Activated T-cell treated with anti-CD3 and anti-CD28 coated beads, Interleukin-2, amount 50 U/mL, for 48 hours (primary cell): Measurements from ENCODE around the gene CCDC178.

Experiments used
- DNase-seq, 2 experiments: peaks; one replicate each; pipeline ENCODE4 v3.0.0-alpha.2; 2020

CCDC178 gene

GRCh38 chr18:33115917-33116316 is 324.6 kb downstream of the CCDC178 start:
- DNase-seq, result no peak

GRCh38 chr18:33115476-33115875 is 325.0 kb downstream of the CCDC178 start:
- DNase-seq, result no peak

- no peak for DNase-seq
These were observed 325.8 kb downstream of the CCDC178 start for GRCh38 chr18:33114749-33115148.

GRCh38 chr18:33113416-33113815 is 327.1 kb downstream of the CCDC178 start:
- DNase-seq, result no peak

- DNase-seq, result no peak
These were observed 333.0 kb downstream of the CCDC178 start for GRCh38 chr18:33107511-33107910.

- no peak for DNase-seq
These were observed 339.2 kb downstream of the CCDC178 start for GRCh38 chr18:33101316-33101715.

GRCh38 chr18:33099626-33100025 is 340.9 kb downstream of the CCDC178 start:
- no peak for DNase-seq

- DNase-seq, result no peak
These were observed 343.4 kb downstream of the CCDC178 start for GRCh38 chr18:33097126-33097525.

GRCh38 chr18:33090461-33090860 is 350.1 kb downstream of the CCDC178 start:
- DNase-seq, result no peak

GRCh38 chr18:33076601-33077000 is 363.9 kb downstream of the CCDC178 start:
- DNase-seq, result no peak

- no peak for DNase-seq
These were observed 366.4 kb downstream of the CCDC178 start for GRCh38 chr18:33074125-33074524.

GRCh38 chr18:33062834-33063364 is 377.6 kb downstream of the CCDC178 start:
- DNase-seq, result no peak

GRCh38 chr18:33052886-33053285 is 387.6 kb downstream of the CCDC178 start:
- no peak for DNase-seq

GRCh38 chr18:33051407-33051806 is 389.1 kb downstream of the CCDC178 start:
- no peak for DNase-seq

GRCh38 chr18:33040213-33040612 is 400.3 kb downstream of the CCDC178 start:
- no peak for DNase-seq

- no peak for DNase-seq
These were observed 405.6 kb downstream of the CCDC178 start for GRCh38 chr18:33034945-33035344.

- DNase-seq, result no peak
These were observed 406.3 kb downstream of the CCDC178 start for GRCh38 chr18:33034212-33034611.

- no peak for DNase-seq
These were observed 418.2 kb downstream of the CCDC178 start for GRCh38 chr18:33022370-33022769.

GRCh38 chr18:33020877-33021276 is 419.6 kb downstream of the CCDC178 start:
- no peak for DNase-seq

GRCh38 chr18:33014060-33014796 is 426.3 kb downstream of the CCDC178 start:
- no peak for DNase-seq

GRCh38 chr18:33010149-33010548 is 430.4 kb downstream of the CCDC178 start:
- DNase-seq, result no peak

GRCh38 chr18:32998921-32999320 is 441.6 kb downstream of the CCDC178 start:
- no peak for DNase-seq

- no peak for DNase-seq
These were observed 442.2 kb downstream of the CCDC178 start for GRCh38 chr18:32998285-32998684.

- no peak for DNase-seq
These were observed 456.8 kb downstream of the CCDC178 start for GRCh38 chr18:32983721-32984120.

GRCh38 chr18:32980896-32981295 is 459.6 kb downstream of the CCDC178 start:
- DNase-seq, result no peak
